Measurements from ENCODE around the gene STARD9.
"Not testable (repeated sequence)": the region's sequence is repeated elsewhere in the genome, so short reads cannot be mapped to it uniquely, and the experiment has no call there.

The STARD9 gene

GRCh38 chr15:42729409-42729808 is 154.0 kb downstream of the STARD9 start:
- no peak for DNase-seq (ENCODE audit: low read depth in 3 of 3)

GRCh38 chr15:42730135-42730534 is 154.7 kb downstream of the STARD9 start:
- no peak for DNase-seq (ENCODE audit: low read depth in 3 of 3)

DNA sequence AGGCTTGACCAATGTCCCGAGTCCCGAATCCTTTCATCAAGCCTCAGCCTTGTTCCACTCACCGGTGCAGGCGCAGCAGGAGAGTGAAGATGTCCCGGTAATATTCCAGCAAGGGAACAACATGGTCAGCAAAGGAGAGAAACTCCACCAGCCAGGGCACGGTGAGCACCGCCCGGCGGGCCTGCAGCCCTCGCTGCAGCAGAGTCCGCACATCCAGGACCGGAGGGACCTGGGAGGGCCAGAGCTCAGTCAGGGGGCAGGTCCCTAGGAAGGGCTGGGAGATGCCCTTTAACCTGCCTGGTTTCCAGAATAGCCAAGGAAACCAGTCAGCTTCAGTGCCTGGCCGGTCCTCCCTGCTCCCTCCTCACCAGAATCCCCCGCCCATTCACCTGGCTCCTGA is 155.1 kb downstream of the STARD9 start:
- DNase-seq (ENCODE audit: low read depth in 3 of 3): no peak

DNA sequence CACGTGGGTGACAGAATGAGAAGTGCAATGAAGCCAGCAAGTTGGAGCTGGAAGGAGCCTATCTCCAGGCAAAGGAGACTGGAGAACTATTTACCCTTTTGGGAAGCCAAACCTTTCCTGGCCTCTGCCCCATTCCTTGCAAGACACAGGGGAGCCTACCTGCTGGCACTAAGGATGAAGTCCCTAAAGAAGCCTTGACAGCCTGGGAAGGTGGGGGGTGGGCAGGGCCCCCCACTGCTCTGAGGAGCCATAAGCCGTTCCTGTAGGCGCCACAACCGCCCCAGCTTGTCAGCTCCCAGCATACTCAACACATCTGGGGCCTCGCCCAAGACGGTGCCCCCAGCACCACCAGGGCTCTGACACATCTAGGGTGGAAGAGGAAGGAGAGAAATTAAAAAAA is 156.1 kb downstream of the STARD9 start:
- DNase-seq (ENCODE audit: low read depth in 3 of 3): no peak

- DNase-seq (ENCODE audit: low read depth in 3 of 3): no peak
These were observed 156.9 kb downstream of the STARD9 start for GRCh38 chr15:42732095-42732827.

- DNase-seq (ENCODE audit: low read depth in 3 of 3): no peak
These were observed 157.6 kb downstream of the STARD9 start for GRCh38 chr15:42733027-42733426.

GRCh38 chr15:42734076-42734672 is 158.8 kb downstream of the STARD9 start:
- no peak for DNase-seq (ENCODE audit: low read depth in 3 of 3)

DNA sequence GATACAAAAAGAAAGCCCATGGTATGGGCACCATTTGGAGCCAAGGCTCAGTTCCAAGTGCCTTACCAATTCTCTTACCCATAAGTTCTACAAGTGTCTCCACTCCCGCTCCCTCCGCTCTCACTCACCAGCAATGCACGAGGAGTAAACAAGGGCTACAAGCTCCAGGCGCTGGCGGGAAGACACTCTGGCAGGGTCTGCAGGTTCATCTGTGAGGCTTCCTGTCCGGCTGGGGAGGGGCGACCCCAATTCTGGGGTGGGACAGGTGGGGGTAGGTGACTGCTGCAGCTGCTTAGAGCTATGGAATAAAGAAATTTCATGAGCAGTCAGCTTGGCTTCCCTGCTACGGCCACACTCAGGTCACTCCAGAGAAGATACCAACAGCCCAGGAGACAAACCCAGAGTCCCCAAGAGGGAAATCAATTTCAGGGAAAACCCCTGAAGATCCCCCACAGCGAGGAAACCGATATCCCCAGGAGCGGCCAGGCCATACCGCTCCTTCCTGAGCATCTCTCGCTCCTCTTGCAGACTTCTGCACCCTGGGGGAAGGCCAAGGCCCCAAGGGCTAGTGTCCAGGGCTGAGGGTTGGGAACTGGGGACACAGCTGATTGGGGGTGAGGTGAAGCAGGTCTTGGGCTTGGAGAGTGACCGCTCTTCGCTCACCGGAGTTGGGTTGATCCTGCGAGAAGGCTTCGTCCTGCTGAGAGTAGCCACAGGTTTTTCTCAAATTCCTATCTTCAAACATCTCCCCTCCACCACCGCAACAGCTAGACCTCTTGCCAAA is 160.2 kb downstream of the STARD9 start:
- no peak for DNase-seq (ENCODE audit: low read depth in 3 of 3)

DNA sequence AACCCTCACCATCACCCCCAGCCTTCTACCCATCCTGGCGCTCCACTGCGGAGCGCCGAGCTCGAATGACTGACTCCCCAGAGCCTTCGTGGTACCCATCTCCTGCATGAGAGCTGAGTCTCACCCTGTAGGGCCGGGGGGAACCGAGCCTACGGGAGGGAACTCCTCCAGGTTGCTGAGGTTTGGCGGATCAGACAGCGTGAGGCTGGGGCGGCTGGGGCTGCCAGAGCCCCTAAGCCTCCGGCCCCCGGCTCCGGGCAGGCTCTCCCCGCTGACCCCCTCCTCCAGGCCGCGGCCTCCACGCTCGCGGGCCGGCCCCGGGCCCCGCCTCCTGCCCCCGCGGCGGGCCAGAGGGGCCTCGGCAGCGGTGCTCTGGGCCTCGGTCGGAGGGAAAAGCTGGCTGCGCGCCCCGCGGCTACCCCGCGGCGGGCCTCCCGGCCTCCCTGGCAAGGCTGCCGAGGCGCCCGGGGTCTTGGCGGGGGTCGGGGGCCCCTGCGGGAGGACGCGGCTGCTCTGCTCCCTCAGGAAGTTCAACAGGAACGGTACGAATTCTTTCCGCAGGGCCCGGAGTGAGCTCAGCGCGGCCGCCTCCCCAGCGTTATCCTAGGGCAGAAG is 160.9 kb downstream of the STARD9 start:
- DNase-seq (ENCODE audit: low read depth in 3 of 3): no peak

DNA sequence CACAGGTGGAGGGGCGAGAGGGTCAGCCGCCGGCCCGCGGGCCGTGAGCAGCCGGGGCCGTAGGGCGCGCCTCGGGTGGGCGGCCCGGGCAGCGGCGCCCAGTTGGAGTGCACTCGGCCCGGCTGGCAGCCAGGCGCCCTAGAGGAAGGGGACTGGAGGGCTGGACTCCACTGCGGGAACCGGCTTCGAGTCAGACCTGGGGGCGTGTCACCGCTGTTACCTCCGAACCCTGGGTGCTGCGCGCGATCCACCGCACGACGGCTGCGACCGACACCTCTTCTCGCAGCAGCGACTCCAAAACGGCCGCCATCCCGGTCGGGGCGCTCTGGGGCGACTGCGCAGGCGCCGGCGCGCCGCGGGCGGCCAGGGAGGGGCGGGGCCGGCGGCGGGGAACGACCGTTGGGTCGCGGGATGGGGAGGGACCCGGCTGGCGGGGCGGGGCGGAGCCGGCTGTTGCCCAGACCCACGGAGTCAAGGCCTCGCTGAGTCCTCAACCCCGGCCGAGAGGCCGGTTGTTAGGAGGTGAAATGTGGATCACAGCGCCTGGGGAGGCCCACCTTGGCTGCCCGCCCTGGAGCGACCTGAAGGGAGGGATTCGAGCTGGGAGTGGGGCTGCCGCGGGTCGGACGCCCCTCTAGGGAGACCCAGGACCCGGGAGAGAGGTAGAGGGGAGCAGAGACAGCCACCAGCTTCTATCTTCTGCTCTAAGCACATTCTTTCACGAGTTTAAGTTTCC is 161.6 kb downstream of the STARD9 start, which contains the start of gene CDAN1:
CDAN1 (minus strand) TSS at position 336 of the 736 bp plus-strand sequence; CDS start at position 310, 26 bp downstream.
- peak; percentile 84 to 90 (median 89) for DNase-seq (ENCODE audit: low read depth in 3 of 3)

DNA sequence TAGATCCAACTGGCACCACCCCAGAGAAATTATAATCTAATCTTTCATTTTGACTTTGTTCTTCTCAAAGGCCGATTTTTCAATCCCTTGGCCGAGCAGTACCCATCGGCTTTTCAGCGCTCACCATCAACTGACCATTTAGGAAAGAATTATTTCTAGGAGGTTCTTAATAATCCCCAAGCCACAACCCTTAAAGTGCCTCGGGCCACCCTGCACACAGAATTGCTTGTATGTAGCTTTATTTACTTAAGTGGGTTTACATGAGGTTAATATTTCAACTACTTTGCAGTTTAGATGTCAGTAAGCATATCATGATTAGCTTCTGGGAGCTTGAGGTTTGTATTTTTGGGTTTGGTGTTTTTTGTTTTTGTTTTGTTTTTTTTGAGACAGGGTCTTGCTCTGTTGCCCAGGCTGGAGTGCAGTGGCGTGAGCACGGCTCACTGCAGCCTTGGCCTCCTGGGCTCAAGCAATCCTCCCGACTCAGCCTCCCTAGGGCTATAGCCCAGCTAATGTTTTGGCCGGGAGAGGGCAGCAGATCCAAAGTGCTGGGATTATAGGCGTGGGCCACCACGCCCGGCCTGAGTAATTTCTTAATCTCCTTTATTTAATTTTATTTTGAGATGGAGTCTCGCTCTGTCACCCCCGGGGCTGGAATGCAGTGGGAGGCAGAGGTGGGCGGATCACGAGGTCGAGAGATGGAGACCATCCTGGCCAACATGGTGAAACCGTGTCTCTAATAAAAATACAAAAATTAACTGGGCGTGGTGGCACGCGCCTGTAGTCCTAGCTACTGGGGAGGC is 162.3 kb downstream of the STARD9 start:
- DNase-seq (ENCODE audit: low read depth in 3 of 3): no peak

GRCh38 chr15:42741710-42742109 is 166.3 kb downstream of the STARD9 start:
- no peak for DNase-seq (ENCODE audit: low read depth in 3 of 3)

DNA sequence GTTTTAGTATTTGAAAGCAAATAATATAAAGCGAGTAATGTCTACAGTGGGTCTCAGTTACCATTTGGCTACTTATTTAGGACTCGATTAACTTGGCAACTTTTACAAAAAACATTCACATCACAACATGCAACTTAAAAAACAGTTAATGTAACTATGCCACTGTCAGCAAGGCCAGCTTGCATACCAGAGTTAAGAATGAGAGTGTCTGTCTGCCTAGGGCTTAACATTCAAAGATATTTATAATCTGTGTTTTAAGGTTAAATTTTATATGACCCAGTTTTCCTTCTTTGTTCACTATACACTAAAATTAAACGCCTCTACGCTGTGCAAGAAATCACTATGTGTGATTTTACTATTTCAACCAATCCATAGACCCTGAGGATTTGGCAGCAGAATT is 166.7 kb downstream of the STARD9 start:
- no peak for DNase-seq (ENCODE audit: low read depth in 3 of 3)

GRCh38 chr15:42744195-42744594 is 168.8 kb downstream of the STARD9 start:
- DNase-seq (ENCODE audit: low read depth in 3 of 3): no peak

DNA sequence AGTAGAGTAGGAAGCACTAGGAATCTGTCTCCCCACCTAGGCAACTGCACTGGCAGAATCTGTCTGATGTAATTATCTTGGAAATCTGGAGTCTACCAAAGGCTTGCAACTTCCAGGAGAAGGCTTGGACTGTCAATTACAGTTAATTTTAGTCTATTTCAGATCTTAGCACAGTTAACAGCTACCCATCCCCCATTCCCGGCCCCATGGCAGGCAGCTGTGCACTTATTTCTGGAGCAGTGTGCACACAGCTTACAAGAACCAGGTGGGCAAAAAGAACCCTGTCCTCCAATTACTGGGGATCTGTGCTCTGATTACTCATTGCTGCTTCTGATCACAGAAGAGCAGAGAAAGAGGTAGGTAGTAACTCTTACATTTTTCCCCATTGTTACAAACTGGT is 173.9 kb downstream of the STARD9 start:
- no peak for DNase-seq (ENCODE audit: low read depth in 3 of 3)

DNA sequence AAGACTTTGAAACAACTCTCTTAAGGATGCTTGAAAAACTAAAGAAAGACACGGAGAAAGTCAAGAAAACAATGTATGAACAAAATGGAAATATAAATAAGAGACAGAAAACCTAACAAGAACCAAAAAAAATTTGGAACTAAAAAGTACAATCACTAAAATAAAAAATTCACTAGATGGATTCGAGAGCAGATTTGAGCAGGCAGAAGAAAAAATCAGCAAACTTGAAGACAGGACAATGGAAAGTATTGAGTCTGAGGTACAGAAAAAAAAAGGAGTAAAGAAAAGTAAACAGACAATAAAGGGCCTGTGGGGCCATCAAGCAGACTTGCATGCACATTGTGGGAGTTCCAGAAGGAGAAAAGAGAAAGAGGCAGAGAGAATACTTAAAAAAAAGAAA is 174.9 kb downstream of the STARD9 start:
- DNase-seq (ENCODE audit: low read depth in 3 of 3): no peak

GRCh38 chr15:42759093-42759492 is 183.7 kb downstream of the STARD9 start:
- no peak for DNase-seq (ENCODE audit: low read depth in 3 of 3)

DNA sequence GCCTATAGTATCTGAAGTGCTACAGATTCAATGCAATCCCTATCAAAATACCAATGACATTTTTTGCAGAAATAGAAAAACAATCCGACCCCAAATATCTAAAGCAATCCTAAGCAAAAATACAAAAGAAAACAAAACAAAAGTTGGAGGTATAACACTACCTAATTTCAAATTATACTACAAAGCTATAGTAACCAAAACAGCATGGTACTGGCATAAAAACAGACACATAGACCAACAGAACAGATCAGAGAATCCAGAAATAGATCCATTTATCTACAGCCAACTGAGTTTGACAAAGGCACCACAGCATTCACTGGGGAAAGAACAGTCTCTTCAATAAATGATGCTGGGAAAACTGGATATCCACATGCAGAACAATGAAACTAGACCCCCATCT is 185.4 kb downstream of the STARD9 start:
- no peak for DNase-seq (ENCODE audit: low read depth in 3 of 3)

- not testable (repeated sequence) for DNase-seq (ENCODE audit: low read depth in 3 of 3)
These were observed 186.4 kb downstream of the STARD9 start for GRCh38 chr15:42761813-42762212.

- DNase-seq (ENCODE audit: low read depth in 3 of 3): not testable (repeated sequence)
These were observed 188.8 kb downstream of the STARD9 start for GRCh38 chr15:42764154-42764731.
